ENCODE results near the gene DSCAM. TPM values are rescaled to one million over a fixed set of nuclear protein-coding genes. Genes with fewer than 3 reads are reported as not detected.

The DSCAM gene
- polyA plus RNA-seq, 1 experiment: not detected

DNA sequence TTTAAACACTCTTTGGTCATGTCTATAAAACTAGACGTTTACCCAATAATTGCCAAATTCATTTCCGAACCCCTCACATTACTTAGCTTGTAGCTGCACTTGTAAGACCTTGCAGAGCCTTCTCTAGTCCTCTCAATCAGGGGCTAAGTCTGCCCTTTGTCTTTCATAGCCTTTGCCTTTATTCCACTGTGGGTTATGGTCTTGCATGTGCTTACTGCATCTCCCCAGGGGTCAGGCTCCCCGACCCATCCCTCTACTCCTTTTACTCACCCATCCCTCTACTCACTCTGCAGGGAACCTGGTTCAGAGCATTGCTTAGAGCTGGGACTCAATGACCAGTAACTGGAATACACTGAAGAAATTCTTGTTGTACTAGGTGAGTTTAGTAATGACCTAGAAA lies 744.3 kb downstream of the DSCAM start:
- Histone ChIP-seq H3K27ac (ENCODE audit: low read depth, low read length) (no peak overlapping the region), H3K27me3 (ENCODE audit: control insufficient read depth, insufficient read depth, low read length) (no peaks in the 10 kb centered on the region)

DNA sequence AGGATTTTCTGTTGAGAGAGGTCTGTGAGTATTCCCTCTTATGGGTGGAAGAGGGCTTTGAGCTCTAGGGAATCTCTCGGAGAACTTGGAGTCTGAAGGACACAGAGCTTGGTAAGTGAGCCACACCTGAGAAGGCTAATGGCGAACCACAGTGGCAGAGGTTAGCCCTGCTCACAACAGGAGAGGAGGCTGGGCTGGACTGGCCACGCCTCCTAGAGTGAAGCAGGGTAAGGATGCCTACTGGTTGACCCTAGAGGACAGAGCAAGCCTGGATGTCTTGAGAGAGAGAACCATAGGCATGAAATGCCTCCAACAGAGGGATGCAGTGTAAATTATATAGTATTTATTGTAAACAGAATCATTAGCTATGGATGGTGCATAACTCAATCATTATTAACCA lies 747.1 kb downstream of the DSCAM start:
- no peak for DNase-seq (ENCODE audit: low read depth, low spot score)
- H3K27me3 ChIP-seq (ENCODE audit: control insufficient read depth, insufficient read depth, low read length): no peaks in the 10 kb centered on the region
- H3K27ac ChIP-seq (ENCODE audit: low read depth, low read length): no peak overlapping the region
- peaks cover 10% of the 10 kb centered on the region; the same call in 1 of the 2 replicates for H3K9me3 ChIP-seq (ENCODE audit: control insufficient read depth, insufficient read depth, low read length)
- TF ChIP-seq, protein P1, sequence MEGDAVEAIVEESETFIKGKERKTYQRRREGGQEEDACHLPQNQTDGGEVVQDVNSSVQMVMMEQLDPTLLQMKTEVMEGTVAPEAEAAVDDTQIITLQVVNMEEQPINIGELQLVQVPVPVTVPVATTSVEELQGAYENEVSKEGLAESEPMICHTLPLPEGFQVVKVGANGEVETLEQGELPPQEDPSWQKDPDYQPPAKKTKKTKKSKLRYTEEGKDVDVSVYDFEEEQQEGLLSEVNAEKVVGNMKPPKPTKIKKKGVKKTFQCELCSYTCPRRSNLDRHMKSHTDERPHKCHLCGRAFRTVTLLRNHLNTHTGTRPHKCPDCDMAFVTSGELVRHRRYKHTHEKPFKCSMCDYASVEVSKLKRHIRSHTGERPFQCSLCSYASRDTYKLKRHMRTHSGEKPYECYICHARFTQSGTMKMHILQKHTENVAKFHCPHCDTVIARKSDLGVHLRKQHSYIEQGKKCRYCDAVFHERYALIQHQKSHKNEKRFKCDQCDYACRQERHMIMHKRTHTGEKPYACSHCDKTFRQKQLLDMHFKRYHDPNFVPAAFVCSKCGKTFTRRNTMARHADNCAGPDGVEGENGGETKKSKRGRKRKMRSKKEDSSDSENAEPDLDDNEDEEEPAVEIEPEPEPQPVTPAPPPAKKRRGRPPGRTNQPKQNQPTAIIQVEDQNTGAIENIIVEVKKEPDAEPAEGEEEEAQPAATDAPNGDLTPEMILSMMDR (IDR thresholded peaks at IDR 0.05; ENCODE audit: low read depth, low read length): no peak
- ChIA-PET CTCF (no interaction called here), POLR2A (no interaction called here)
- H3K4me3 ChIP-seq (ENCODE audit: low read depth, low read length): no peak overlapping the region

More for the DNA sequence above, 744.3 kb downstream of the DSCAM start:
- H3K9me3 ChIP-seq (ENCODE audit: control insufficient read depth, insufficient read depth, low read length): peaks cover 9% of the 10 kb centered on the region; the same call in 1 of the 2 replicates
- ChIA-PET CTCF (no interaction called here), POLR2A (no interaction called here)
- H3K4me3 ChIP-seq (ENCODE audit: low read depth, low read length): no peak overlapping the region
- TF ChIP-seq, protein P1 (IDR thresholded peaks at IDR 0.05; ENCODE audit: low read depth, low read length): no peak
- no peak for DNase-seq (ENCODE audit: low read depth, low spot score)

DNA sequence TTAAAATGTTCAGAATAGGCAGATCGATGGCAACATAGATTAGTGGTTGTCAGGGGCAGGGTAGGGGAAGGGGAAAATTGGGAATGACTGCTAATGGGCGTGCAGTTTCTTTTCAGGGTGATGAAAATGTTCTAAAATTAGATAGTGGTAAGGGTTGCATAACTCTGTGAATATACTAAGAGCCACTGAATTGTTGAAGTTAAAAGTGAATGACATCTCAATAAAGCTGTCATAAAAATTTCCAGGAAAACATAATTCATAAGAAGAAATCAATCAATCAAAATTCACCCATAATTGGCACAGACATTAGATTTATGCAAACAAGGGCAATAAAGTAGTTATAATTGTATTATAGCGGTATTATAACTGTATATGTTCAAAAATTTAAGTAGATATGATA lies 751.5 kb downstream of the DSCAM start:
- Histone ChIP-seq H3K4me3 (ENCODE audit: low read depth, low read length) (no peak overlapping the region), H3K9me3 (ENCODE audit: control insufficient read depth, insufficient read depth, low read length) (peaks cover 21% of the 10 kb centered on the region), H3K27ac (ENCODE audit: low read depth, low read length) (no peak overlapping the region), H3K27me3 (ENCODE audit: control insufficient read depth, insufficient read depth, low read length) (no peaks in the 10 kb centered on the region)
- ChIA-PET POLR2A (no interaction called here), CTCF (no interaction called here)
- TF ChIP-seq, protein P1 (IDR thresholded peaks at IDR 0.05; ENCODE audit: low read depth, low read length): no peak
- DNase-seq (ENCODE audit: low read depth, low spot score): no peak

DNA sequence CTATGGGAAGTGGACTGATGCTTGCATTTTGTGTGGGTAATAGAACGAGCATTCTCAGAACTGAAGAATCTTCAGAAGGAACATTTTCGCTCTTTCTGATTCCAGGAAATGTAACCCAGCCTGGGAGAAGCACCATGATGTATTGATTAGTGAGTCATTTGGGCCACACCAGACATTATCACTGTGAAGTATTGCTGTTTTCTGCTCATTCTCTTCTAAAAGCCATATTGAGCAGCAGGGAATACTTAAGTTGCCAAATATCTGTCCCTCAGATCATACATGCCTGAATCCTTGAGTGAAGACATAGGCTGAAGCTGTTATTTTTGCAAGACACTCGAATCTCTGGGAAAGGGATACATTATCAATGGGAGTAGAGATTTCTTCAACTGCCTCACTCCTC lies 766.6 kb downstream of the DSCAM start:
- ChIA-PET POLR2A (no interaction called here), CTCF (no interaction called here)
- DNase-seq (ENCODE audit: low read depth, low spot score): no peak
- H3K4me3 ChIP-seq (ENCODE audit: low read depth, low read length): no peak overlapping the region
- no peaks in the 10 kb centered on the region for H3K27me3 ChIP-seq (ENCODE audit: control insufficient read depth, insufficient read depth, low read length)
- peaks cover 49% of the 10 kb centered on the region for H3K9me3 ChIP-seq (ENCODE audit: control insufficient read depth, insufficient read depth, low read length)
- TF ChIP-seq, protein P1 (IDR thresholded peaks at IDR 0.05; ENCODE audit: low read depth, low read length): no peak
- no peak overlapping the region for H3K27ac ChIP-seq (ENCODE audit: low read depth, low read length)

DNA sequence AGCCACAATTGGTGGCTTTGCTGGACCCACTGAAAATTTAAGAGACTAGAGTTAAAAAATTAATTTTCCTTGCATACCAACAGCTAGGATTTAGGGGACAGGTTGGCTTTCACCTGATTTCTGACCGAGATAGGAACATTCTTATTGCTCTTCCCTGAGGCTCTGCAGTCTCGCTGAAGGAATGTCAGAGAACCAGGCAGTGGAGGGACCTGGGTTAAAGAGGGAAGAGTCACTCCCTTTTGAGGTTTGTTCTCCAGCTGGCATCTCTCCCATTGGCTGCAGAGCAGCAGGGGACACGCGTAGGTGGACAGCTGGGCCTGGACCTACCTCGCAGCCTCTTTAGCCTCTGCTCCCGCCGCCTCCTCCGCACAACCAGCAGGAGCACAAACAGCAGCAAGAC lies 772.2 kb downstream of the DSCAM start:
- TF ChIP-seq, protein P1 (IDR thresholded peaks at IDR 0.05; ENCODE audit: low read depth, low read length): no peak
- ChIA-PET CTCF (no interaction called here), POLR2A (no interaction called here)
- Histone ChIP-seq H3K27ac (ENCODE audit: low read depth, low read length) (no peak overlapping the region), H3K9me3 (ENCODE audit: control insufficient read depth, insufficient read depth, low read length) (peaks cover 35% of the 10 kb centered on the region), H3K27me3 (ENCODE audit: control insufficient read depth, insufficient read depth, low read length) (no peaks in the 10 kb centered on the region), H3K4me3 (ENCODE audit: low read depth, low read length) (no peak overlapping the region)
- DNase-seq (ENCODE audit: low read depth, low spot score): no peak
